ENCODE results near the gene PPP2R5D.

Gene PPP2R5D

GRCh38 chr6:43036712-43037111 is 52.3 kb downstream of the PPP2R5D start:
- Histone ChIP-seq H3K4me3 (ENCODE audit: low read depth in 1 of 2, low read length in 2 of 2) (no peak overlapping the region), H3K27me3 (ENCODE audit: insufficient read depth, low read length, poor library complexity) (no peaks in the 10 kb centered on the region), H3K4me1 (ENCODE audit: insufficient read depth, low read length) (no peaks in the 10 kb centered on the region), H3K9me3 (ENCODE audit: insufficient read depth, low read length, severe bottlenecking) (no peaks in the 10 kb centered on the region), H2AFZ (ENCODE audit: low read depth, low read length) (no peak overlapping the region), H3K36me3 (ENCODE audit: insufficient read depth, low read length) (peaks cover 71% of the 10 kb centered on the region), H3K4me2 (ENCODE audit: insufficient read depth, low read length) (no peak overlapping the region), H3K79me2 (ENCODE audit: insufficient read depth, low read length) (no peaks in the 10 kb centered on the region), H4K20me1 (ENCODE audit: insufficient read depth, low read length) (no peaks in the 10 kb centered on the region; the same call in 1 of the 2 replicates), H3K9ac (ENCODE audit: low read depth, low read length) (no peak overlapping the region), H3K27ac (ENCODE audit: low read length) (no peak overlapping the region)
- DNase-seq (no peak), ATAC-seq (ENCODE audit: insufficient read depth, low read depth) (no peak)
- TF ChIP-seq CTCF (IDR thresholded peaks at IDR 0.05; ENCODE audit: borderline replicate concordance, extremely low read depth, low read length, poor library complexity, severe bottlenecking) (no peak), EZH2 (IDR thresholded peaks at IDR 0.05; ENCODE audit: borderline replicate concordance, low read depth, low read length, severe bottlenecking) (no peak)

- Histone ChIP-seq H3K27me3 (ENCODE audit: insufficient read depth, low read length, poor library complexity) (no peaks in the 10 kb centered on the region), H3K4me2 (ENCODE audit: insufficient read depth, low read length) (no peak overlapping the region), H3K4me3 (ENCODE audit: low read depth in 1 of 2, low read length in 2 of 2) (no peak overlapping the region), H3K9me3 (ENCODE audit: insufficient read depth, low read length, severe bottlenecking) (no peaks in the 10 kb centered on the region), H4K20me1 (ENCODE audit: insufficient read depth, low read length) (no peaks in the 10 kb centered on the region; the same call in 1 of the 2 replicates), H2AFZ (ENCODE audit: low read depth, low read length) (no peak overlapping the region), H3K9ac (ENCODE audit: low read depth, low read length) (no peak overlapping the region), H3K79me2 (ENCODE audit: insufficient read depth, low read length) (no peaks in the 10 kb centered on the region), H3K4me1 (ENCODE audit: insufficient read depth, low read length) (no peaks in the 10 kb centered on the region), H3K36me3 (ENCODE audit: insufficient read depth, low read length) (peaks cover 66% of the 10 kb centered on the region), H3K27ac (ENCODE audit: low read length) (no peak overlapping the region)
- TF ChIP-seq EZH2 (IDR thresholded peaks at IDR 0.05; ENCODE audit: borderline replicate concordance, low read depth, low read length, severe bottlenecking) = no peak
- no peak for TF ChIP-seq CTCF (IDR thresholded peaks at IDR 0.05; ENCODE audit: borderline replicate concordance, extremely low read depth, low read length, poor library complexity, severe bottlenecking)
- ATAC-seq (ENCODE audit: insufficient read depth, low read depth) (no peak), DNase-seq (no peak)
These were observed 52.8 kb downstream of the PPP2R5D start for GRCh38 chr6:43037197-43037596.

- Histone ChIP-seq H3K9ac (ENCODE audit: low read depth, low read length) (no peak overlapping the region), H4K20me1 (ENCODE audit: insufficient read depth, low read length) (no peaks in the 10 kb centered on the region; the same call in 1 of the 2 replicates), H3K4me2 (ENCODE audit: insufficient read depth, low read length) (no peak overlapping the region), H2AFZ (ENCODE audit: low read depth, low read length) (no peak overlapping the region), H3K4me1 (ENCODE audit: insufficient read depth, low read length) (no peaks in the 10 kb centered on the region), H3K79me2 (ENCODE audit: insufficient read depth, low read length) (no peaks in the 10 kb centered on the region), H3K36me3 (ENCODE audit: insufficient read depth, low read length) (peaks cover 63% of the 10 kb centered on the region), H3K4me3 (ENCODE audit: low read depth in 1 of 2, low read length in 2 of 2) (no peak overlapping the region), H3K27ac (ENCODE audit: low read length) (no peak overlapping the region), H3K27me3 (ENCODE audit: insufficient read depth, low read length, poor library complexity) (no peaks in the 10 kb centered on the region), H3K9me3 (ENCODE audit: insufficient read depth, low read length, severe bottlenecking) (no peaks in the 10 kb centered on the region)
- no peak for ATAC-seq (ENCODE audit: insufficient read depth, low read depth)
- TF ChIP-seq CTCF (IDR thresholded peaks at IDR 0.05; ENCODE audit: borderline replicate concordance, extremely low read depth, low read length, poor library complexity, severe bottlenecking) (no peak), EZH2 (IDR thresholded peaks at IDR 0.05; ENCODE audit: borderline replicate concordance, low read depth, low read length, severe bottlenecking) (no peak)
- DNase-seq = no peak
These were observed 53.3 kb downstream of the PPP2R5D start for GRCh38 chr6:43037706-43038105.

- Histone ChIP-seq H3K9me3 (ENCODE audit: insufficient read depth, low read length, severe bottlenecking) (no peaks in the 10 kb centered on the region), H3K4me3 (ENCODE audit: low read depth in 1 of 2, low read length in 2 of 2) (no peak overlapping the region), H2AFZ (ENCODE audit: low read depth, low read length) (no peak overlapping the region), H3K27me3 (ENCODE audit: insufficient read depth, low read length, poor library complexity) (no peaks in the 10 kb centered on the region), H3K79me2 (ENCODE audit: insufficient read depth, low read length) (no peaks in the 10 kb centered on the region), H4K20me1 (ENCODE audit: insufficient read depth, low read length) (no peaks in the 10 kb centered on the region; the same call in 1 of the 2 replicates), H3K4me2 (ENCODE audit: insufficient read depth, low read length) (no peak overlapping the region), H3K4me1 (ENCODE audit: insufficient read depth, low read length) (no peaks in the 10 kb centered on the region), H3K27ac (ENCODE audit: low read length) (no peak overlapping the region), H3K36me3 (ENCODE audit: insufficient read depth, low read length) (peaks cover 68% of the 10 kb centered on the region), H3K9ac (ENCODE audit: low read depth, low read length) (no peak overlapping the region)
- DNase-seq (no peak), ATAC-seq (ENCODE audit: insufficient read depth, low read depth) (no peak)
- TF ChIP-seq CTCF (IDR thresholded peaks at IDR 0.05; ENCODE audit: borderline replicate concordance, extremely low read depth, low read length, poor library complexity, severe bottlenecking) = no peak
- no peak for TF ChIP-seq EZH2 (IDR thresholded peaks at IDR 0.05; ENCODE audit: borderline replicate concordance, low read depth, low read length, severe bottlenecking)
These were observed 54.4 kb downstream of the PPP2R5D start for GRCh38 chr6:43038727-43039126.

Data from DND-41 (cell line).